ENCODE measurements around the gene GPATCH2L.

- TF ChIP-seq CTCF (IDR thresholded peaks at IDR 0.05) (no peak), POLR2A (IDR thresholded peaks at IDR 0.05) (no peak)
These were observed 39.6 kb downstream of the GPATCH2L start for GRCh38 chr14:76191297-76191696.

All from uterus (tissue), 2 donors.